DMS114 treated with DMSO at 0.1 percent for 48 hours (cell line): ENCODE measurements around the gene PIM3.
"Not testable (repeated sequence)": the region's sequence is repeated elsewhere in the genome, so short reads cannot be mapped to it uniquely, and the experiment has no call there.

Source experiments
- DNase-seq: peaks from one replicate; lab custom pipeline; 2025; ENCODE audit not compliant: unreplicated experiment; lab: John Stamatoyannopoulos, UW

The PIM3 gene

GRCh38 chr22:49942565-49943404 lies 17.8 kb upstream of the PIM3 start:
- no peak for DNase-seq

GRCh38 chr22:49943405-49943765 lies 17.2 kb upstream of the PIM3 start:
- no peak for DNase-seq

GRCh38 chr22:49943771-49944398 lies 16.7 kb upstream of the PIM3 start:
- DNase-seq = no peak

- DNase-seq = no peak
Measured at GRCh38 chr22:49944399-49944891, 16.1 kb upstream of the PIM3 start.

- DNase-seq = not testable (repeated sequence)
Measured at GRCh38 chr22:49945042-49945794, 15.4 kb upstream of the PIM3 start.

GRCh38 chr22:49946612-49947295 lies 13.8 kb upstream of the PIM3 start:
- no peak for DNase-seq

- DNase-seq = no peak
Measured at GRCh38 chr22:49947296-49947622, 13.3 kb upstream of the PIM3 start.

- DNase-seq = no peak
Measured at GRCh38 chr22:49948116-49948957, 12.2 kb upstream of the PIM3 start.

- no peak for DNase-seq
Measured at GRCh38 chr22:49948958-49949913, 11.3 kb upstream of the PIM3 start.

- DNase-seq = no peak
Measured at GRCh38 chr22:49949914-49950292, 10.7 kb upstream of the PIM3 start.

GRCh38 chr22:49950396-49950994 lies 10.1 kb upstream of the PIM3 start:
- no peak for DNase-seq

- no peak for DNase-seq
Measured at GRCh38 chr22:49951000-49951677, 9.4 kb upstream of the PIM3 start.

- DNase-seq = no peak
Measured at GRCh38 chr22:49951678-49951985, 8.9 kb upstream of the PIM3 start.

- DNase-seq = no peak
Measured at GRCh38 chr22:49951986-49952896, 8.3 kb upstream of the PIM3 start.

GRCh38 chr22:49953027-49953679 lies 7.4 kb upstream of the PIM3 start:
- DNase-seq = no peak

GRCh38 chr22:49953680-49954344 lies 6.8 kb upstream of the PIM3 start:
- no peak for DNase-seq
